CD4-positive, alpha-beta T cell (primary cell): ENCODE measurements around the gene TTLL1. TPM values are rescaled to one million over a fixed set of nuclear protein-coding genes. Genes with fewer than 3 reads are reported as not detected.

Experiments
- ATAC-seq: fragments of 200-7000 bp; cut with Tn5 transposase; one replicate; pipeline ENCODE4 v1.10.0; 2022; ENCODE audit warnings: mild to moderate bottlenecking; ENCODE audit not compliant: poor library complexity
- CTCF ChIA-PET: fragments of 350-600 bp; sonication (Branson Sonifier 250); formaldehyde crosslinking; loops from one replicate; lab custom pipeline; 2021; ENCODE audit warnings: antibody characterized with exemption, inconsistent platforms; lab: Charles Lee
- POLR2A ChIA-PET: fragments of 350-600 bp; sonication (Branson Sonifier 250); formaldehyde crosslinking; loops from one replicate; lab custom pipeline; 2021; ENCODE audit warnings: antibody characterized with exemption, inconsistent platforms; lab: Charles Lee
- DNase-seq, 14 experiments: peaks; one replicate each; pipeline ENCODE4 v3.0.0-alpha.2; 2013 to 2020; ENCODE audit warnings: mixed read lengths in 2 of 14
- H3K27ac ChIP-seq, 2 donors: one replicate each; pipeline versions ENCODE4 v1.5.1 to v1.7.0; 2013; ENCODE audit warnings: low read length in 2 of 2, low read depth in 1 of 2, mild to moderate bottlenecking in 1 of 2
- H3K27me3 ChIP-seq, 2 experiments: 1 replicate in 1 of 2; 2 replicates in 1 of 2; pipeline versions ENCODE4 v1.6.1 to v1.7.0; 2013; ENCODE audit warnings: low read length in 2 of 2, control low read depth in 1 of 2, mild to moderate bottlenecking in 1 of 2, moderate library complexity in 1 of 2; ENCODE audit not compliant: insufficient read depth in 2 of 2, control insufficient read depth in 1 of 2
- H3K36me3 ChIP-seq: one replicate; pipeline ENCODE4 v1.6.1; 2013; ENCODE audit warnings: low read length, control low read depth; ENCODE audit not compliant: insufficient read depth
- H3K4me1 ChIP-seq: one replicate; pipeline ENCODE4 v1.6.1; 2013; ENCODE audit warnings: low read length, control low read depth; ENCODE audit not compliant: insufficient read depth
- H3K4me3 ChIP-seq: one replicate; pipeline ENCODE4 v1.5.1; 2013; ENCODE audit warnings: mild to moderate bottlenecking, low read length, moderate library complexity
- H3K9me3 ChIP-seq, 2 experiments: 1 replicate in 1 of 2; 2 replicates in 1 of 2; pipeline versions ENCODE4 v1.6.1 to v1.7.0; 2013; ENCODE audit warnings: low read length in 2 of 2, mild to moderate bottlenecking in 2 of 2, control low read depth in 1 of 2, moderate library complexity in 1 of 2; ENCODE audit not compliant: control insufficient read depth in 1 of 2, insufficient read depth in 1 of 2
- H3K27ac Mint-ChIP-seq: one replicate; pipeline ENCODE4 v1.8.0; 2020; ENCODE audit warnings: mixed read lengths
- H3K27me3 Mint-ChIP-seq: one replicate; pipeline ENCODE4 v1.8.0; 2021; ENCODE audit warnings: mixed read lengths
- H3K36me3 Mint-ChIP-seq: one replicate; pipeline ENCODE4 v1.8.0; 2021; ENCODE audit warnings: low read depth, mixed read lengths
- H3K4me1 Mint-ChIP-seq: one replicate; pipeline ENCODE4 v1.8.0; 2021; ENCODE audit warnings: low read depth, mixed read lengths
- H3K4me3 Mint-ChIP-seq: one replicate; pipeline ENCODE4 v1.8.0; 2020; ENCODE audit warnings: mild to moderate bottlenecking, mixed read lengths
- H3K9me3 Mint-ChIP-seq: one replicate; pipeline ENCODE4 v1.8.0; 2020; ENCODE audit warnings: mixed read lengths
- CTCF ChIP-seq: fragments of 200-600 bp; IDR thresholded peaks from one replicate; pipeline ENCODE4 v1.8.0; 2022; ENCODE audit warnings: antibody characterized with exemption, mild to moderate bottlenecking
- intact Hi-C, 2 experiments: fragments of 100-400 bp; cut with DNase I in 1 of 2; cut with micrococcal nuclease in 1 of 2; formaldehyde crosslinking; loops; one replicate each; pipeline versions ENCODE4 v1.15.1 to v1.9.0; 2023 to 2025; cut with DNase I, micrococcal nuclease
- total RNA-seq, 174 experiments: library from RNA in 2 of 174; stranded (reverse) in 2 of 174; gene quantifications; one replicate each; pipeline ENCODE4 v1.2.3 and lab custom pipeline; 2021 to 2026

Gene TTLL1
- total RNA-seq, 2 experiments from 2014 or later, result 2.6 to 2.8 TPM

- no peaks in the 10 kb centered on the region for H3K4me1 ChIP-seq
- no peaks in the 10 kb centered on the region for H3K4me1 Mint-ChIP-seq
- POLR2A ChIA-PET, result no interaction called here
- no peaks in the 10 kb centered on the region for H3K27me3 ChIP-seq
- no peak for TF ChIP-seq CTCF
- H3K9me3 Mint-ChIP-seq, result no peaks in the 10 kb centered on the region
- no peaks in the 10 kb centered on the region for H3K27me3 Mint-ChIP-seq
- CTCF ChIA-PET, result no interaction called here
- peaks cover 8% of the 10 kb centered on the region for H3K36me3 Mint-ChIP-seq
- DNase-seq (no peak), ATAC-seq (no peak)
- intact Hi-C loops, result no loop called here
- no peak overlapping the region for H3K4me3 ChIP-seq
- no peaks in the 10 kb centered on the region for H3K9me3 ChIP-seq
- H3K4me3 Mint-ChIP-seq, result no peak overlapping the region
- H3K36me3 ChIP-seq, result peaks cover 4% of the 10 kb centered on the region
- H3K27ac Mint-ChIP-seq, result no peak overlapping the region
- H3K27ac ChIP-seq, result no peak overlapping the region
Observed at GRCh38 chr22:43079742-43080141, 9.4 kb downstream of the TTLL1 start.

GRCh38 chr22:43078522-43078921, 10.7 kb downstream of the TTLL1 start:
- no peak overlapping the region for H3K27ac ChIP-seq
- Mint-ChIP-seq H3K36me3 (peaks cover 8% of the 10 kb centered on the region), H3K27me3 (no peaks in the 10 kb centered on the region), H3K4me3 (no peak overlapping the region), H3K4me1 (no peaks in the 10 kb centered on the region), H3K27ac (no peak overlapping the region), H3K9me3 (no peaks in the 10 kb centered on the region)
- TF ChIP-seq CTCF, result no peak
- CTCF ChIA-PET, result no interaction called here
- DNase-seq (no peak), ATAC-seq (no peak)
- no peaks in the 10 kb centered on the region for H3K27me3 ChIP-seq
- H3K4me1 ChIP-seq, result no peaks in the 10 kb centered on the region
- peaks cover 4% of the 10 kb centered on the region for H3K36me3 ChIP-seq
- POLR2A ChIA-PET, result no interaction called here
- intact Hi-C loops, result no loop called here
- H3K9me3 ChIP-seq, result no peaks in the 10 kb centered on the region
- H3K4me3 ChIP-seq, result no peak overlapping the region

GRCh38 chr22:43077121-43077877, 11.9 kb downstream of the TTLL1 start:
- Histone ChIP-seq H3K27ac (no peak overlapping the region), H3K27me3 (no peaks in the 10 kb centered on the region), H3K9me3 (no peaks in the 10 kb centered on the region), H3K4me1 (no peaks in the 10 kb centered on the region), H3K36me3 (peaks cover 4% of the 10 kb centered on the region), H3K4me3 (no peak overlapping the region)
- ATAC-seq (no peak), DNase-seq (no peak)
- no peak overlapping the region for H3K27ac Mint-ChIP-seq
- peaks cover 8% of the 10 kb centered on the region for H3K36me3 Mint-ChIP-seq
- no peak overlapping the region for H3K4me3 Mint-ChIP-seq
- intact Hi-C loops, result no loop called here
- no peaks in the 10 kb centered on the region for H3K9me3 Mint-ChIP-seq
- no peaks in the 10 kb centered on the region for H3K4me1 Mint-ChIP-seq
- ChIA-PET CTCF (no interaction called here), POLR2A (no interaction called here)
- no peak for TF ChIP-seq CTCF
- H3K27me3 Mint-ChIP-seq, result no peaks in the 10 kb centered on the region
